H54 (cell line): ENCODE data around the gene OPN5.

Experiments used
- DNase-seq: peaks from one replicate; pipeline ENCODE4 v3.0.0; 2011; ENCODE audit warnings: low spot score, mixed read lengths; ENCODE audit not compliant: insufficient read length
- FAIRE-seq: peaks from 3 replicates; lab custom pipeline; 2011; peaks lifted over from hg19 to GRCh38; lab: Jason Lieb, UNC
- POLR2A ChIP-seq: IDR thresholded peaks from 2 replicates; pipeline ENCODE4 v1.6.1; 2011; ENCODE audit warnings: low read depth, mild to moderate bottlenecking, low read length

Gene OPN5

DNA sequence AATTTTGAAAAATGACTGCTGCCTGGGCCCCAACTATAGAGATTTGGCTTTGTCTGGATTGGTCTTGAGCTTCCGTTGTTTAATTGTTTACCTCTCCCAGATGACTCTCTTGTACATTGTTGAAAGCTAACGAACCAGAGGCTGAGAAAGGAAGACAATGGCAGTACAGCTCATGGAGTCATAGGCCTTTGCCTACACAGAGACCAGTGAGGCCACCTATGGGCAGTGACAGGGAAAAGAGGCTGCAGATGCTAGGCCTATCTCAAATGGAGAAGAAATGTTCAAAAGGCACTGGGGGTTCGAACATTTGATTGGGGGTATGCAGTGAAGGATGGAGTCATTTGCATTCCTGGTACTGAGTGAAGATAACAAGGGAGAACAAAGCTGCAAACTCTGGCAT is 29.1 kb downstream of the OPN5 start:
- no peak for FAIRE-seq
- TF ChIP-seq POLR2A = no peak
- no peak for DNase-seq

DNA sequence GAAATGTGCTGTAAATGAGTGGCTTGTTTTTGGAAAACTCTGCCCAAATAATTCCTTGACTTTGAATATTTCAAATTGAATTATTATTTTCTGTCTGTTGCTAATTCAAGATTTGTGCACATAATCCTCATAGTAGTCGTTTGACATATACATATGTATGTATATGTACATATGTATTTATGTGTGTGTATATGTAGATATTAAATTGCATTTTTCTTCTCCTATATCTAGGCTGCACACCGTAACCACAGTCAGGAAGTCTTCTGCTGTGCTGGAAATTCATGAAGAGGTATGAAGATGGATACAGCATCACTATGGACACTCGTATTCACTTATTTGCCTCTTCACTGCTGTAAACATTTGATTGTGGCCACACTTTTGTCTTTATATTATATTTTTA is 29.6 kb downstream of the OPN5 start:
- no peak for DNase-seq
- no peak for FAIRE-seq
- TF ChIP-seq POLR2A = no peak

DNA sequence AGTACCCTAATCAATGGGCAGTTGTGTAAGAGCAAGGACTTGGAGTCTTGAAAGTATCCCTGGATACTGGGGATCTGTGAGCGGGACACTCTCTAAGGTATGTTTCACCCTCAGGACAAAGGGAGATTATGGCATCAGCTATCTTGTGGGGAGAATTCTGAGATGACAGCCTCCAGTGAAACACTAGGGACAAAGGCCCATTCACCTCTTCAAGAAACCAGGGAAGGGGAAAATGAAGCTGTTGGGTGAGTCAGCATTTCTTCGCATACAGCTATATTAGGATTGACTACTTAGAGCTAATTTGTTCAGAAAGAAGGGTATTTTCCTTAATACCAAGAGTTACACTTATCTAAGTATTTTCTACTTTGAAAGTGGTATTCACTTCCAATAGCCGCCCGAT is 35.9 kb downstream of the OPN5 start:
- TF ChIP-seq POLR2A = no peak
- DNase-seq = no peak
- no peak for FAIRE-seq

DNA sequence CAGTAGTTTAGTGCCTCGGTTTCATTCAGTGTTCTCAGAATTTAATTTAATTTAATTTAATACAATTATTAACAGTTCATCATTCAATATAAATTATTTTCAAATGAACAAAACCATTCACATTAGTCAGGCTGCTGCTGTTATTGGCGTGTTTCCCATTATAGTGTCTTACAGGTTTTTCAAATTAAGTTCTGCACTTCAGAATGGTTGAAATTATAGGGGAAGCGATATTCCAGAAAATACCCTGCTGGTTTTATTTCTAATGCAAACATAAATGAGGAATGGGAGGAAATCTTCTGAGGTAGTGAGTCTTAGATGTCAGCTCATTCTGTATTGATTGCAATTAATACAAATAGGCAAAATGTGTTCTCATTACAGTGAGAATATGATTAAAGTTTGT is 37.6 kb downstream of the OPN5 start:
- DNase-seq (no peak), FAIRE-seq (no peak)
- TF ChIP-seq POLR2A = no peak

DNA sequence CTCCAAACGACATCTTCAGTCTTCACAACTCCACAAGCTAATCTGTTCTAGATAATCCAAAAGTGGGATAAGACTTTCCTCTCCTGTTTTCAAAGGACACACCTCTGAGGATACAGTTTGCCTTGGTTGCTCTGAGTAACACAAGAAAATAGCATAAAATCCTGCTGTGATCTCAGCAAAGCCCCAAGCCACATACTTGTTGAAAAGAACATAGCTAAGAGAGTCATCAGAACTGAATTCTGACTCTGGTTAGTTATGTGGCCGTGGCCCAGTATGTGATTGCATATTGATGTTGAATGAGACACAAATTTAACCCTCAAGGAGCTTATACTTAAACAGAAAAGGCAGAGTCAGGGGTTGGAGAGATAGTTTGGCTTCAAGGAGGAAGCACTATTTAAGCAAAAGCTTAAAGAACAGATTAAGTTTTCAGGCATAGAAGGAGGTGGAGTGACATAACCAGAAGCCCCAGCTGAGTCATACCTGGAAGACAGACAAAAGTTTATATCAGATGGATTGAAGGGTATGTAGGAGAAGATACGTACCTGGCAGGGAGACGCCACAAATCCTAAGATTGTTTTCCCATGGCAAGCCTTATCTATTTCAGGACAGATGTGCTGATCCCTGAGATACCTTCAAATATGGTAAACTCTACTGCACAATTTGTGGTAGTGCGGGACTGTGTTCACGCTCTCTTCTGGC is 41.2 kb downstream of the OPN5 start:
- DNase-seq (no peak), FAIRE-seq (no peak)
- TF ChIP-seq POLR2A = no peak

DNA sequence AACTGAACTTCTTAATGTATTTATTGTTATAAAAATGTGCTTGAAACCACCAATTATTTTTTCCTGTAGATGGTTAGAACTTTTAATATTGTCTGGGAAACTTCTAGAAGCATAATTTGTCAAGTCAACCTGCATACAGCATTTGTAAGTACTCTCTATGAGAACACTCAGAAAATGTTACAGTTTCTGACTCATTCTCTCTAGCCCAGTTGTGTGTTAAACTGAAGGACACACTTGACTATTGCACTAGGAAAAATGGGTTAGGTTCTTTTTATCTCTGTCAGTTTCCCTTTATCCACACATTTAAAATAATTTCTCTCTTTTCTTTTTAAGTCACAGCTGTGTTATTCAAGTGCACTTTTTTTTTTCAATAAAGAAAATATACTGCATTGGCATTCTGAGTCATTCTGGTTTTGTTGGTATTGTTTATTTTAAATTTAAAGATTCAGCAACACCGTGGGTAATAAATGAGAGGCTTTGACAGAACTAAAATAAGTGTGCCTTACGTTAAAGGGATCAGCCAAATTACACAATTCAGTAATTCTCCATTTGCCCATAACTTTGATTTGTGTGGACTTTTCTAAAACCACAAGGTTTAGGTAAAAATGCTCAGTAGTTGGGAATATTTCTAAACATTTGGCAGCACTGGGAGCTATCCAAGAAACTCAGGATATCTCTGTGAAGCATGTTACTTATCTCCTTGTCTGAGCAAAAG is 50.7 kb downstream of the OPN5 start:
- DNase-seq (no peak), FAIRE-seq (no peak)
- no peak for TF ChIP-seq POLR2A

DNA sequence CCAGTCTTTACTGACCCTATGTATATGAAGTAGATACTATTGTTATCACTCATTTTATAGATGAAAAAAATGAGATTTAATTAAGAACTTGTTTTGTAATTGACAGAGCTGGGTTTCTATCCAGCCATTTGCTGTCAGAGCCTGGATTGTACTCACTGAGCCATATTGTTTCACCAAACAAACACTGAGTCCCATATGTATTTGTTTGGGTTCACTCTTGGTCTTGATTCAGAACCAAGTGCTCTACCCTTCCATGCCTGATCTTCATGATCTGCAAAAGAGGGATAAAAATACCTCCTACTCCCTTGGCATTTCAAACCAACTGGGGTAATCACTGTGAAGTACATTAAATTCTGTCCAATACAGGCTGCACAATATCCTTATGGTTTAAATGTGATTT is 52.4 kb downstream of the OPN5 start:
- FAIRE-seq = no peak
- no peak for TF ChIP-seq POLR2A
- DNase-seq = no peak

DNA sequence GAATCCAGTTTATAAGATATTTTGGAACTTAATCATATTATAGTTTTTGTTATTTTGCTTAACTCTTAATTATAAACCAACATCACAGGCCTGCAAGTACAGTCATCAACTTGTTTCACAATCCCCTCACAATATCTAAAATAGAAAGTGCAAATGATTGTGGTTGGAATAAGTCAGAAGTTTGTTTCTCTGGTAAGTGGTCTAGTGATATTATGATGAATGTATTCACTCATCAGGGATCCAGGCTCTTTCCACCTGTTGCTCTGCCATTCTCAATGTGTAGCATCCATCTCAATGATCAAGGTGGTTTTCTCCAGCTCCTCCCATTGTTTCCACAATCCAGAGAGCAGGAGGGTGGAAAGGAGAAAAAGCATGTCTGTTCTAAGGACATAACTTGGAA is 54.2 kb downstream of the OPN5 start:
- FAIRE-seq (no peak), DNase-seq (no peak)
- TF ChIP-seq POLR2A = no peak

DNA sequence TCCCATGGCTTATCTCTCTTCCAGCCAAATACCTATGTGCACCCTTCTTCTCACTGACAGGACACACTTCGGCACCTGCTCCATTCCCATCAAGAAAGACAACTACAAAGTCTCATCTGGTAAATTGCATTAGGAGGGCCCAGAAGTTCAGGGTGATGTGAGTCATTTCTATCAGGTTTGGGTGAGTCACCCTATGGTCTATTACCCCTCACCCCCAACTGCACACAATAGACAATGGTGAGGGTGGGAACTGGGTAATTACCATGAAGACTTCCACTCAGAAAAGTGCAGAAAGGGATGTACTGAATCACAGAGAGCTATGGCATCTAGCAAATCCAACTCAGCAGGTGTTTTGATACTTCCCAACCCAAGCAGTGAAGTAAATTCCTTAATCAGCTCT is 54.8 kb downstream of the OPN5 start:
- TF ChIP-seq POLR2A = no peak
- no peak for DNase-seq
- FAIRE-seq = no peak

DNA sequence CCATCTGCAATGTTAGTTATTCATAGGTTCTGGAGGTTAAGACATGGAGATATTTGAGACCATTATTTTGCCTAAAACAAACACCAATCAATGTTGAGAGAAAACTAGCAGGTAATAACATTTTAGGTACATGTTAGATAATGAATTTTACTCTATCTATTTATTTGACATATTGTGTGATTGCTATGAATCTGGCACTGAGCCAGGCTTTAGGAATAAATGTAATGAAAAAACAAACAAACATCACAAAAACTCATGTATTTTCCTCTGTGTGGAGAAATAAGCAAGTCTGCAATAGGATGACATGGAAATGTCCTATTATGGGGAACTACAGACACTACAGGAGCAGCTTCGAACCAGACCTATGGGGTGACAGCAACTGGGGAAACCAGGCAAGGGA is 57.8 kb downstream of the OPN5 start:
- no peak for TF ChIP-seq POLR2A
- FAIRE-seq = no peak
- DNase-seq = no peak

DNA sequence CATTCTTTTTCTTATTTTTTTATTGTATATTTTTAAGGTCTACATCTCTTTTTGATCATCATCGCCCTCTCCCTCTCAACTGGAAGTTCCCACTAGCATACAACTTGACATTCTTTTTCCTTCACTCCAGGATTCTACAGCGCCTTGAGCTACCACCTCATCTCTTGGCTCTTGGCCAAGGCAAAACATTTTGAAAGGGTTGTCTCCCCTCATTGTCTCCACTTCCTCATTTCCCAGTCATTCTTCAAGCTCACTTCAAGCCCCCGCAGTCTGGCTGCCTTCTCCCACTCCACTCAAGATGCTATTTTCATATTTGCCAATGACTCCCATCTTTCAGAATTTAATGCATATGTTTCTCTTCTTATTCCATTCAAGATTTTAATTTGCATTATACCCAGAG is 63.0 kb downstream of the OPN5 start:
- DNase-seq (no peak), FAIRE-seq (no peak)
- no peak for TF ChIP-seq POLR2A

DNA sequence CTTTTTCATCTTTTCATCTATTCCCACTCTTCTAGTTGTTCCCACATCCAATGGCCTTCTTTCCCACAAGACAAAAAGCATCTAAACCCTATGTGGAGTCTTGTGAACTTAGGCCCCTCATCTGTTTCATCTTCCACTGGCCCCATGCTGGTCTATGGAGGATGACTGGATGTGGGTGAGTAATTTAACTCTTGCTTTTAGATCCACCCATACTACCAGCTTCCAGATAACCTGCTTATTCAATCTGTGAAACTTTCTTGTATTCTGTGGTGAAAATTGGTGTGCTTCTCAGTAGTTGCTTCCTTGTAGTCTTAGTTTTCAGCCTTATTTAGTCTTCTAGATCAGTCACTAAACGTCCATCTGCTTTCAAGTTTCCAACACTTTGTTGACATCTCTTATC is 64.9 kb downstream of the OPN5 start:
- FAIRE-seq (peak; percentile 48), DNase-seq (no peak)
- TF ChIP-seq POLR2A = no peak

DNA sequence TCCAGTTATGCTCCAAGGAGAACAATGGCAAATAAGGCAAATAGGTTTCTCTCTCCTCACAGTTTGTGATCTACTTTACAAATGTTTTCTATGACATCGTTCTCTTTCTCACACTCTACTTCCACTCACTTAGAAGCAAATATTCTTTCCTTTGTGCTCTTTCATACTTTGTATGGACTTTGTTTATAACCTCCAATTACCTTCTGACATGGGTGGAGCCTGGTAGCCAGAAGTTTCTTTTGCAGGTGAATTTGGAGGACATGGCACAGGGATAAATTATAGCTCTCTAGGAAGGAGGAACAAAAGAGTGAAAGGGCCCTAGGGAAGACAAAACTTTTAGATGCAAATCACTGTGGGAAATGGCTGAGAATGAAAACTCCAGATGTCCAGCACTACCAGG is 69.3 kb downstream of the OPN5 start:
- DNase-seq = no peak
- no peak for TF ChIP-seq POLR2A
- FAIRE-seq = no peak

DNA sequence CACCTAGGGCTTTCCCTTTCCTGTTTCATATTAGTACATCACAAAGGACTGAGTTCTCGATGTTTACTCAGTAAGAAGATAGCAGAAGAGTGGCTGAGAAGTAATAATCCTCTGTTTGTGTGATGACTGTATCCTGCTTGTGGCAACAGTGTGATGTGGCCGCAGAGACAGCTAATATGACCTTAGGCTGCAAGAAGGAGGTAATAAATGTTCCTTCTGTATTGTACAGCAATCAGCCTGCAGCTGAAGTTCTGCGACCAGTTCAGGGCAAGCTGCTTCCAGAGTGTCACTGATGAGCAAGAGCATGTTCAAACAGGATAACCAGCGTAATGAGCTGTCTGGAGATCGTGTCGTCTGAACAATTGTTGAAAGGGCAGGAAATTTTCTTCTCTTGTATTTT is 70.9 kb downstream of the OPN5 start:
- no peak for DNase-seq
- FAIRE-seq = no peak
- TF ChIP-seq POLR2A = no peak

DNA sequence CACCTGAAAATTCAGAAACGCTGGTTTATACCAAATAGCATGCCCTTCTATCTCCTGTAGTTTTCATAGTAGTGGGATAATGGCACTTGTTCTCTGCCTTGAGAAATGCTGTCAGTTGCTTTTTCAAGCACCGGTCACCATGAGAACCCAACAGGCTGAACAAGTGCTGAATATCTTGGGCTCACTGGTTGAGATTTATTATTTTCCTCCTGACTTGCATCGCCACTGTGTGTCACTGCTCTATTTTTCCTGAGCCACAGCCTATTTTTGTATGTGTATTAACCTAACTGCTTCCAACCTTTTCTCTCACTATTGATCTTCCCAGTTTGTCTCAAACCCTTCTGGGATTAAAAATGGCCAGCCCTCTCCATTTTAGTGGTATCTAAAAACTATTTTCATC is 71.9 kb downstream of the OPN5 start:
- DNase-seq = no peak
- no peak for FAIRE-seq
- no peak for TF ChIP-seq POLR2A
